HT-29 (cell line): Measurements from ENCODE around the gene CREB3L4. TPM values are rescaled to one million over a fixed set of nuclear protein-coding genes. Genes with fewer than 3 reads are reported as not detected.

ENCODE experiments used
- small RNA-seq: library from RNA; depleted of rRNA; stranded (forward); fragments of <200 nt; gene quantifications from one replicate; pipeline ENCODE3, GENCODE V24; 2014
- total RNA-seq: library from RNA; depleted of rRNA; stranded (reverse); fragments of >200 nt; shearing (Covaris generic); gene quantifications from 2 replicates; pipeline ENCODE4 v1.2.3, GENCODE V29; 2014; rRNA removed

Gene CREB3L4
- total RNA-seq, 1 experiment from 2014 or later: 23.2 TPM

Small RNA genes lying within 50 kb of the gene (small RNA-seq; reads per million reads assigned to genes)
- gene MIR6737: not detected

Other genes starting within 250 kb of the CREB3L4 start
- gene INTS3, start 239.9 kb upstream of the CREB3L4 start, total RNA-seq: 23.4 and 28.9 TPM in 2 replicates
- 13.8 and 14.7 TPM in 2 replicates for gene SLC27A3, start 192.5 kb upstream of the CREB3L4 start, total RNA-seq
- gene GATAD2B, start 44.9 kb upstream of the CREB3L4 start, total RNA-seq: 4.2 and 5.1 TPM in 2 replicates
- gene DENND4B, start 21.2 kb upstream of the CREB3L4 start, total RNA-seq: 33.9 and 36.5 TPM in 2 replicates
- gene CRTC2, start 9.3 kb upstream of the CREB3L4 start, total RNA-seq: 15.5 and 16.5 TPM in 2 replicates
- gene SLC39A1, start 4.4 kb upstream of the CREB3L4 start, total RNA-seq: 226 TPM in 2 replicates
- gene JTB, start 9.8 kb downstream of the CREB3L4 start, total RNA-seq: 281 and 318 TPM in 2 replicates
- 8.0 and 8.3 TPM in 2 replicates for gene RAB13, start 18.4 kb downstream of the CREB3L4 start, total RNA-seq
- 2,063 and 2,282 TPM in 2 replicates for gene RPS27, start 22.9 kb downstream of the CREB3L4 start, total RNA-seq
- gene NUP210L, start 187.2 kb downstream of the CREB3L4 start, total RNA-seq: not detected in 2 replicates
- gene TPM3, start 224.2 kb downstream of the CREB3L4 start, total RNA-seq: 308 and 315 TPM in 2 replicates
- not detected in 2 replicates for gene CFAP141, start 238.4 kb downstream of the CREB3L4 start, total RNA-seq